Stimulated activated effector memory CD8-positive, alpha-beta T cell treated with anti-CD3 and anti-CD28 coated beads, Interleukin-12 subunit alpha, Interleukin-12 subunit beta, amount 100 ng/mL, for 72 hours (primary cell): ENCODE data around the gene LDAF1.
"Not testable (repeated sequence)": the region's sequence is repeated elsewhere in the genome, so short reads cannot be mapped to it uniquely, and the experiment has no call there.

ENCODE experiments used
- ATAC-seq: fragments of 150-1000 bp; cut with Tn5 transposase; 2 replicates; pipeline ENCODE4 v1.10.0; 2021
- DNase-seq, 2 donors: peaks; one replicate each; pipeline ENCODE4 v3.0.0; 2021 to 2022; ENCODE audit warnings: low spot score in 2 of 2
- H3K27ac Mint-ChIP-seq: one replicate; pipeline ENCODE4 v1.8.0; 2022; ENCODE audit warnings: mild to moderate bottlenecking, mixed read lengths
- H3K36me3 Mint-ChIP-seq: one replicate; pipeline ENCODE4 v1.8.0; 2022; ENCODE audit warnings: mild to moderate bottlenecking, mixed read lengths
- H3K4me1 Mint-ChIP-seq: one replicate; pipeline ENCODE4 v1.8.0; 2022; ENCODE audit warnings: mixed read lengths
- H3K4me3 Mint-ChIP-seq: one replicate; pipeline ENCODE4 v1.8.0; 2022; ENCODE audit warnings: mild to moderate bottlenecking, mixed read lengths
- H3K9me3 Mint-ChIP-seq: one replicate; pipeline ENCODE4 v1.8.0; 2022; ENCODE audit warnings: mixed read lengths

The LDAF1 gene

DNA sequence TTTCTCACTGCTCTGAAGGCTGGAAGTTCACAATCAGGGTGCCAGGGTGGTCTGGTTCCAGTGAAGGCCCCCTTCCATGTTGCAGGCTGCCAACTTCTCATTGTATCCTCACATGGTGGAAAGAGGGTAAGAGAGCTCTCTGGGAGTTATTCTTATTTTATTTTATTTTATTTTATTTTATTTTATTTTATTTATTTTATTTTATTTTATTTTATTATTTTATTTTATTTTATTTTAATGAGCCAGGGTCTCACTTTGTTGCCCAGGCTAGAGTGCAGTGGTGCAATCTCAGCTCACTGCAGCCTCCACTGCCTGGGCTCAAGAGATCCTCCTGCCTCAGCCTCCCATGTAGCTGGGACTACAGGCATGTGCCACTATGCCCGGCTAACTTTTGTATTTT lies 2.5 kb upstream of the LDAF1 start:
- not testable (repeated sequence) for DNase-seq, H3K4me3 Mint-ChIP-seq, H3K36me3 Mint-ChIP-seq, H3K9me3 Mint-ChIP-seq, ATAC-seq, H3K27ac Mint-ChIP-seq
- H3K4me1 Mint-ChIP-seq, result peaks cover 10% of the 10 kb centered on the region

DNA sequence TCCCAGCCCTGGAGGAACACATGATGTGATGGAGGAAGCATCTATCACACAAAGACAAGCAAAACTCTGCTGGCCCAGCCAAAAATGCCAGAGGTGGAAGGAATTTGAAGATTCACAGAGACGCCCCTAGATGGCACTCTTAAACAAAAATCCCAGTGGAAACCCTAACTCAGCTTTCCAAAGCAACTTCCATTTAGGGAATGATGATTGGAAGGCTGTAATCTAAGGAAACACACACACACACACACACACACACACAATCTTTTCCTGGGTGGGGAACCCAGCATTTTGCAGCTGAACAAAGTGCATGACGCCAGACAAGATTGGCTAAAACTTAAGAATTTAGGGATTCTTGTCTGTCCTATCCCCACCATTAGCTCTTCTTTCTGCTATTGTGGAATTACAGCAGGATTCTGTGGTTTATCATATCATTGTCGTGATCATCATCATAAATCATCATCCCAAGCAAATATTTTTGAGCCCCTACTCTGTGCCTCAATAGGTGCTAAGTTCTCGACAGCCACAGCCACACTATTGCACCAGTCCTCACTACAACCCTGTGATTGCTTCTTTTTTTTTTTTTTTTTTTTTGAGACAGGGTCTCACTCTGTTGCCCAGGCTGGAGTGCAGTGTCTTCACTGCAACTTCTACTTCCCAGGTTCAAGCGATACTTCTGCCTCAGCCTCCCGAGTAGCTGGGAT lies 1.6 kb upstream of the LDAF1 start:
- peaks cover 10% of the 10 kb centered on the region for H3K36me3 Mint-ChIP-seq
- peaks cover 10% of the 10 kb centered on the region for H3K4me1 Mint-ChIP-seq
- H3K27ac Mint-ChIP-seq, result no peak overlapping the region
- ATAC-seq (no peak), DNase-seq (no peak)
- H3K9me3 Mint-ChIP-seq, result no peaks in the 10 kb centered on the region
- H3K4me3 Mint-ChIP-seq, result peak overlapping the region; percentile 80

DNA sequence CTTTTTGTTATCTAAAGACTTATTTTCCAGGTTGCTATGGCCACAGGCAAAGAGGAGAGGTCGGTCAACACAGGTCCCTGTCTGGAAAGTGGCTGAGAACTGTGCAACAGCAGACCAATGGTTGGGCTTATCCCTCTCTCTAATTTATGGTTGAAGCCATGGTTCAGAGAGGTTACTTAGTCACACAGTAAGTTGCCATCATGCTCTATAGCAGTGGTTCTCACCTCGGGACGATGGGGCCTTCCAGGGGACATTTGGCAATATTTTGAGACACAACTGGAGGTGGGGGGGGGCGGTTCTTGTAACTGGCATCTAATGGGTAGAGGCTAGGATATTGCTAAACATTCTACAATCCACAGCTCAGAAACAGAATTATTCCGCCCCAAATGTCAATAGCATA lies 842 bp upstream of the LDAF1 start:
- peaks cover 13% of the 10 kb centered on the region for H3K36me3 Mint-ChIP-seq
- DNase-seq (no peak), ATAC-seq (no peak)
- H3K4me3 Mint-ChIP-seq, result peak overlapping the region; percentile 80
- peaks cover 10% of the 10 kb centered on the region for H3K4me1 Mint-ChIP-seq
- H3K9me3 Mint-ChIP-seq, result no peaks in the 10 kb centered on the region
- H3K27ac Mint-ChIP-seq, result peak overlapping the region; percentile 91

DNA sequence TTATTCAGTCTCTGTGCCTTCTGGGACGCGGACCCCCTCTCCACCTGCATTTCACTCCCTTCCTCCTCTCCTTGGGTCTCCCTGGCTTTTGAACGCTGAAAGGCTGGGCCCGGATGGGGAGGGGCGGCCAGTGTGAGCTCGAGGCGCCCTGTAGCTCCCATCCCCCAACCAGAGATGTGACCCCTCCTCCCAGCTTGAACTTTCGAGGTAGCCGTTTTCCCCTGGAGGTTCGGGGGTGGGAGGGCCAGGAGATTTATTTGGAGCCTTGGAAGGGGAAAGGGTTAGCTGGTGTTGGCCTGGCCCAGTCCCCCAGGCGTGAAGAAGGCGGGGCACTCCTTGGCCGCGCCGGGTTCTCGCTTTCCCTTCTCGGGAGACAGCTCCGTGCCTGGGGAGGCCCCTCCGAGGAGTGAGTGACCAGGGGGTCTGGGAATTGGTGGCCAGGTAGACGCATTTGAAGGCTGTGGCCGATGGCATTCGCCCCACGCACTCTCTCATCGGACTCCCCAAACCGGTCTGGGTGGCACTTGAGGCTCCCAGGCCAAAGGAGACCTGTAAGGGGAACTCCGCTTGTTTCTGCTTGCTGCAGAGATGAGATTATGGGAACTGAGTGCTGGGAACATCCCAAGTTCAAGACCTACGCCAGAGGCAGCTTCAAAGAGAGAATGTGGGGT lies 942 bp downstream of the LDAF1 start:
- H3K4me1 Mint-ChIP-seq, result peaks cover 10% of the 10 kb centered on the region
- peak overlapping the region; percentile 80 for H3K4me3 Mint-ChIP-seq
- peaks cover 13% of the 10 kb centered on the region for H3K36me3 Mint-ChIP-seq
- DNase-seq (no peak), ATAC-seq (no peak)
- H3K27ac Mint-ChIP-seq, result peak overlapping the region; percentile 91
- no peaks in the 10 kb centered on the region for H3K9me3 Mint-ChIP-seq

DNA sequence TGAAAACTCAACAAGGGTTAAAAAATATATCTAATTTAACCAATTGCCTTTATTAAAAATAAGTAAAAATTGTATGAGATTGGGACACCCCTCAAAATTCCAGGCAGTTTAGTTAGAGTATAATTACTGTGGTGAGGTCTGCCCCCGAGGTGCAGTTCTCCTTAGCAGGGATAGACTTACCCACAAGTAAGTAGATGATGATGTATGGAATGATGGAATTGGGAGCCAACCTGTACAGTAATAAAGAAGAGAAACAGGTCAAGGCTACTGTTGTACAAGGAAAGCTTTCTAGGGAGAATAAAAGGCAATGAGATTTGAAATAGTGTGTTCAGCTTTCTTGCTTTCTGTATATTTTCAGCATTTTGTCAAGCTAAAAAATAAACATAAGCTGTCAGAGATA lies 1.8 kb downstream of the LDAF1 start:
- H3K4me3 Mint-ChIP-seq, result no peak overlapping the region
- ATAC-seq, result no peak

DNA sequence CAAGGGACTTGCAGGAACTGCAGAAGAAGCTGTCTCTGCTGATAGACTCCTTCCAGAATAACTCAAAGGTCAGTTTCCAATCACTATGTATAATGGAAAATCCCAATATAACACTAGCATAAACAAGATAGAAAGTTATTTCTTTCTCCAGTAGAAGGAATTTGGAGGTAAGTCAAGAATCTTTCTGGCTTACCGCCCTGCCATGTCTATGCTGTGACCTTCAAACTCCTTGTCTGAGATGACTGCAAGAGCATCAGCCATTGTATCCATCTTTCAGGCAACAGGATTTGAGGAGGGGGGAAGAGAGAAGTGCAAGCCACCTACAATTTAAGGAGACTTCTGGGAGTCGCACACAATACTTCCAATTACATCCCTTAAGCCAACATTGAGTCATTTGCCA lies 2.7 kb downstream of the LDAF1 start:
- Mint-ChIP-seq H3K4me1 (peaks cover 10% of the 10 kb centered on the region), H3K9me3 (no peaks in the 10 kb centered on the region)

More for the DNA sequence above, 1.8 kb downstream of the LDAF1 start:
- no peak for DNase-seq
- no peak overlapping the region for H3K27ac Mint-ChIP-seq
- H3K4me1 Mint-ChIP-seq, result peaks cover 10% of the 10 kb centered on the region
- H3K9me3 Mint-ChIP-seq, result no peaks in the 10 kb centered on the region
- H3K36me3 Mint-ChIP-seq, result peaks cover 20% of the 10 kb centered on the region

DNA sequence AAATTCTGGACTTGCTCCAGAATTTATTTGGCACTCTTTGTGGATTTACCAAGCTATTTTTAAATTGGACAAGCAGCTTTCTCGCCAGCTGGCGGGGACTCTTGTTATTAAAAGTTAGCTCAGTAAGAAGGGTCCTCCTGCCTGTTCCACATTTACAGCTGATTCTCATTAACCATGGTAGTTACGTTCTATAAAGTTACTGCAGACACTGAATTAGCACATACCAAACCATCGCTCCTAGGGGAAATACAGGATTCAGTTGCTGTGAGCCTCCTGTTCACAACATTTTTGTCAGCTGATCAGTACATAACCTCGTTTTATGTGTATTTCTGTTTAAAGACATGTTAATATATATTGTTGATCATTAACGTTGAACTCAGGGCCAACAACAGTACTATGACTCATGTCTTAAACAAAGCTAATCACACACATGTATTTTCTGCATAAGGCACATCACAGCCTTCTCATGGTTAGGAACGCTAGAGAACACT lies 4.2 kb downstream of the LDAF1 start:
- Mint-ChIP-seq H3K4me3 (no peak overlapping the region), H3K4me1 (peaks cover 10% of the 10 kb centered on the region), H3K36me3 (peaks cover 39% of the 10 kb centered on the region), H3K9me3 (no peaks in the 10 kb centered on the region), H3K27ac (no peak overlapping the region)
- ATAC-seq (no peak), DNase-seq (no peak)

More for the DNA sequence above, 2.7 kb downstream of the LDAF1 start:
- no peak for ATAC-seq
- DNase-seq, result no peak
- Mint-ChIP-seq H3K27ac (no peak overlapping the region), H3K36me3 (peaks cover 26% of the 10 kb centered on the region), H3K4me3 (no peak overlapping the region)

DNA sequence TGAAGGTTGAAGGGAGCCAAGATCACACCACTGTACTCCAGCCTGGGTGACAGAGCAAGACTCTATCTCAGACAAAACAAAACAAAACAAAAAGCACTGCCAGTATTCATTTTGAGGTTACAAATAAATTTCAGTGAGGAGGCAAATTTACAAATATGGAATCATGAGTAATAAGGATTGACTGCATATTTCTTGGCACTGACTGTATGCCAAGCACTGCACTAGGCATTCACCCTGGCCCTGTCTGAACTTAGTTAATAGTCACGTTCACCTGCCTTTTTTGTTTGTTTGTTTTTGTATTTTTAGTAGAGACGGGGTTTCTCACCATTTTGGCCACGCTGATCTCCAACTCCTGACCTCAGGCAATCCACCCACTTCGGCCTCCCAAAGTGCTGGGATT lies 5.1 kb downstream of the LDAF1 start:
- H3K9me3 Mint-ChIP-seq, result no peaks in the 10 kb centered on the region
- H3K27ac Mint-ChIP-seq, result no peak overlapping the region
- DNase-seq (no peak), ATAC-seq (no peak)
- peaks cover 44% of the 10 kb centered on the region for H3K36me3 Mint-ChIP-seq
- H3K4me3 Mint-ChIP-seq, result no peak overlapping the region
- peaks cover 10% of the 10 kb centered on the region for H3K4me1 Mint-ChIP-seq

DNA sequence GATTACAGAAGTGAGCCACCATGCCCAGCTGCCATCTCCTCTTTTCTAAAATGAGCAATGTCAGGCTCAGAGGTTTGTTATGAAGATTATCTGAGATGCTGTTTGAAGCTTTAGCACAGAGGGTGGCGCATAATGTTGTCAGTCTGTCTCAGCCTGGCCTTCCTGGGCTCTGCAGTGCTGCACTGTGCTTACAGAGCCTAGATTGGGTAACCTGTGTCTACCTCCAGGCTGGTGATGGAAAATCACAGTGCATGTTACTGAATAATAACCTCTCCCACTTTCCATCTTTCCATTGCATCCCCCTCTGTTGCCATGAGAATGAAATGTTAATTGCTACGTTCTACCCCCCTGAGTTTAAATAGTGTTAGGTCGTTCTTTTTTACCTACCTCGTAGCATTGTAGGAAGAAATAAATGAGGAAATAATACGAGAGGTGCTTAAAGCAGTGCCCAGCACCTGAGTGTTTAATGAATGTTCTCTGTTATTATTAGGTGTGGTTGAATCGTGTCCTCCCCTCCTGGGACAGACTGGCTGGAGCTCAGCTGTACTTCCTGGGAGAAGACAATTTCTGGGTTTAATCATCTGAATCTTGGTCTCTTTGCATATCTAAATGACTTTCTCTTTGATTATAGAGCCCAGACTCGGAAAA lies 6.2 kb downstream of the LDAF1 start:
- ATAC-seq, result no peak
- Mint-ChIP-seq H3K27ac (no peak overlapping the region), H3K9me3 (no peaks in the 10 kb centered on the region), H3K36me3 (peaks cover 44% of the 10 kb centered on the region), H3K4me1 (peaks cover under 1% of the 10 kb centered on the region), H3K4me3 (no peak overlapping the region)
- DNase-seq, result no peak

DNA sequence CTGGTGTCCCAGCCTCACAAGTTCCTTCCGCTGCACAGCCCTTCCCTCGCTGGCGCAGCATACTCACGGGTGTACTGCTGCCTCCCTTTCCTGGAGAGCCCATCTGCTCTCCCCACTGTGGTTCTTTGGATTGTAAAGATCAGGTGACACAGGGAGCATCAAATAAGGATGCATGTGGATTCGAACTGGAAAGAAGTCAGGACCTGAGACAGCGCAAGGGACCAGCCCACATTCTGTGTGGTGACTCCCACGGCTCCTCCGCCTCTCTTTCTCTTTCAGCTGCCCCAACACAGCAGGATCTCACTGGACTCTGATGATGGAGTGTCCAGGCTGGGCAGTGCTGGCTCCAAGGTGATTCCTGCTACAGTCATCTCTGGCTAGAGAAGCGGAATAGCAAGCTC lies 8.1 kb downstream of the LDAF1 start:
- Mint-ChIP-seq H3K36me3 (peaks cover 44% of the 10 kb centered on the region), H3K4me1 (no peaks in the 10 kb centered on the region), H3K27ac (no peak overlapping the region), H3K9me3 (no peaks in the 10 kb centered on the region), H3K4me3 (no peak overlapping the region)
- ATAC-seq (no peak), DNase-seq (no peak)

DNA sequence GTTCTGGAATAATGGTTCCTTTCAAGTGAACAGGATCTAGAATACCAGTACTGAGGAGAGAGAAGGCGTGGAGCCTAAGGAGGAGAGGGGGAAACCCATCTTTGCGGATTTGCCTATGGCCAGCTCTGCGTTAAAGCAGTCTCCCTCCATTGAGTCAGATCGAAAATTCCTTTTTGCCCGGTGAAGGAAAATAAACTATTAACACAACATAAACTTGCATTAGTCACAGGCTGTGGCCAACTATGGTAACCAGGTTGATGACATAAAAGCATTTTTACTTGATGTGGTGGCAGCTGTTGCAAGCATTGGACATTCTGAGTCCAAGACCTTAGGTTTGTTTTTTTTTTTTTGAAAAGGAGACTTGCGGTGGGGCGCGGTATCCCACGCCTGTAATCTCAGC lies 8.9 kb downstream of the LDAF1 start:
- ATAC-seq (no peak), DNase-seq (no peak)
- H3K4me3 Mint-ChIP-seq, result no peak overlapping the region
- H3K36me3 Mint-ChIP-seq, result peaks cover 46% of the 10 kb centered on the region
- H3K27ac Mint-ChIP-seq, result no peak overlapping the region
- no peaks in the 10 kb centered on the region for H3K4me1 Mint-ChIP-seq
- no peaks in the 10 kb centered on the region for H3K9me3 Mint-ChIP-seq

DNA sequence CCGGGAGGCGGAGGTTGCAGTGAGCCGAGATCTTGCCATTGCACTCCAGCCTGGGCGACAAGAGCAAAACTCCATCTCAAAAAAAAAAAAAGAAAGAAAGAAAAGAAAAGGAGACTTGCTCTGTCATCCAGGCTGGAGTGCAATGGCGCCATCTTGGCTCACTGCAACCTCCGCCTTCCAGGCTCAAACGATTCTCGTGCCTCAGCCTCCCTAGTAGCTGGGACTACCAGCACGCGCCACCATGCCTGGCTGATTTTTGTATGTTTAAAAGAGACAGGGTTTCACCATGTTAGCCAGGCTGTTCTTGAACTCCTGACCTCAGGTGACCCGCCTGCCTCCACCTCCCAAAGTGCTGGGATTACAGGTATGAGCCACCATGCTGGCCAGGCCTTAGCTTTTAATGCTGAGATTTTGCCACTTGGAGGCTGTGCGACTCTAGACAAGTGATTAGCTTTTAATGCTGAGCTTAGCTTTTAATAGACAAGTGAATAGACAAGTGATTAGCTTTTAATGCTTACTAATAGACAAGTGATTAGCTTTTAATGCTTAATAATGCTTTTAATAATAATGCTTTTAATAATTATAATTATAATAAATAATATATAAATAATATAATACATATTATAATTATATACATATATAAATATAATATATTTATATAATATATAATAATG lies 9.6 kb downstream of the LDAF1 start:
- DNase-seq (peak in 1 of 2 donors; percentile 52), ATAC-seq (no peak)
- no peak overlapping the region for H3K27ac Mint-ChIP-seq
- H3K36me3 Mint-ChIP-seq, result peaks cover 53% of the 10 kb centered on the region
- no peak overlapping the region for H3K4me3 Mint-ChIP-seq
- H3K4me1 Mint-ChIP-seq, result no peaks in the 10 kb centered on the region
- no peaks in the 10 kb centered on the region for H3K9me3 Mint-ChIP-seq

DNA sequence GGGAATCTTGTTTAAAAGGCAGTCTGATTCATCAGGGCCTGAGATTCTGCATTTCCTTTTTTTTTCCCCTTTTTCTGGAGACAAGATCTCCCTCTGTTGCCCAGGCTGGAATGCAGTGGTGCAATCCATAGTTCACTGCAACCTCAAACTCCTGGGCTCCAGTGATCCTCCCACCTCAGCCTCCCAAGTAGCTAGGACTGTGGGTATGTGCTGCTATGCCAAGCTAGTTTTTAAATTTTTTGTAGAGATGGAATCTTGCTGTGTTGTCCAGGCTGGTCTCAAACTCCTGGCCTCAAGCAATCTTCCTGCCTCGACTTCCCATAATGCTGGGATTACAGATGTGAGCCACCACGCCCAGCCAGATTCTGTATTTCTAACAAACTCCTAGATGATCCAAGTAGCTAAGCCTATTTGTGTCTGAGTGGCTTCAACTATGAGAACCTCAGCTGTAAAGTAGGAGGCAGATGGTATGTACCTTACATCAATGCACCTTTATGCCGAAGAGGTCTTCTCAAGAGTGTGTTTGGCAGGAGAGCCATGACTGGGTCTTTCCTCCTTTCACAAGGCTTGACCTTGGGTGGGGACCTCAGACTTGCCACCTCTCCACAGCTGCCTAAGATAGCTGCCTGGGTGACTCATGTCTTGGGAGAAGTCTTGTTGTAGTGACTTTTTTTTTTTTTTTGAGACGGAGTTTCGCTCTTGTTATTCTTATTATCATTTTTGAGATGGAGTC lies 10.9 kb downstream of the LDAF1 start:
- no peak overlapping the region for H3K27ac Mint-ChIP-seq
- ATAC-seq (no peak), DNase-seq (no peak)
- no peaks in the 10 kb centered on the region for H3K9me3 Mint-ChIP-seq
- no peak overlapping the region for H3K4me3 Mint-ChIP-seq
- H3K36me3 Mint-ChIP-seq, result peaks cover 66% of the 10 kb centered on the region
- H3K4me1 Mint-ChIP-seq, result no peaks in the 10 kb centered on the region

DNA sequence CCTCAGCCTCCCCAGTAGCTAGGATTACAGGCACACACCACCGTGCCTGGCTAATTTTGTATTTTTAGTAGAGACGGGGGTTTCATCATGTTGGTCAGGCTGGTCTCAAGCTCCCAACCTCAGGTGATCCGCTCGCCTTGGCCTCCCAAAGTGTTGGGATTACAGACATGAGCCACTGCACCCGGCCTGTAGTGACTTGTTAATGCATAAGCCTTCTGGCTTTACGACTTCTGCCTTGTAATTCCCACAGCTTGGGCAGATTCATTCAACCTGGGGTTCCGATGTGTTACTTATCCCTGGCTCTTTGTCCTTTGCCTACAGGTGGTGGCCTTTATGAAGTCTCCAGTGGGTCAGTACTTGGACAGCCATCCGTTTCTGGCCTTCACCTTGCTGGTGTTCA lies 11.6 kb downstream of the LDAF1 start:
- peaks cover 62% of the 10 kb centered on the region for H3K36me3 Mint-ChIP-seq
- DNase-seq, H3K27ac Mint-ChIP-seq, H3K4me1 Mint-ChIP-seq, H3K9me3 Mint-ChIP-seq, ATAC-seq, H3K4me3 Mint-ChIP-seq: not testable (repeated sequence)

DNA sequence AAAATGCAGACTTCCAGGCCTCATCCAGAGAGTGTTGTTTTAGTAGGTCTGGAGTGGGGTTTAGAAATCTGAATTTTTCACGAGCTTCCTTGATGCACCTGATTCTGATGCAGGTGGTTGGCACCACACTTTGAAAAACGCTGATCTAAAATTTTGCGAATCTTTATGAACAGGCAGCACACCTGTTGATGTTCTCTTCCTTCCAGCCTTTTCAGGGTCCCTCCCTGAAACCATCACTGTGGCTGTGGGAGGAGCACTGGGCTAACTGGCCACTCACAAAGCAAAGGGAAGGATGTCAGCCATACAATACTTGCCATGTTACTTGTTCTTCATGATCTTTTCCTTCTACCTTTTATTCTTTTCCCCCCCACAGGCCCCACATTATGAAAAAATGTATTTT lies 14.2 kb downstream of the LDAF1 start:
- no peak for DNase-seq
- Mint-ChIP-seq H3K4me1 (no peaks in the 10 kb centered on the region), H3K4me3 (no peak overlapping the region), H3K27ac (peak overlapping the region; percentile 17), H3K9me3 (no peaks in the 10 kb centered on the region), H3K36me3 (peaks cover 42% of the 10 kb centered on the region)
- no peak for ATAC-seq
